Activated naive CD8-positive, alpha-beta T cell treated with anti-CD3 and anti-CD28 coated beads for 36 hours (primary cell): ENCODE data around the gene CD200. TPM values are rescaled to one million over a fixed set of nuclear protein-coding genes. Genes with fewer than 3 reads are reported as not detected.

ENCODE experiments used
- DNase-seq: peaks from one replicate; pipeline ENCODE4 v3.0.0; 2021
- H3K27ac Mint-ChIP-seq: one replicate; pipeline ENCODE4 v1.8.0; 2022; ENCODE audit warnings: mild to moderate bottlenecking, moderate library complexity, mixed read lengths
- H3K27me3 Mint-ChIP-seq: one replicate; pipeline ENCODE4 v1.8.0; 2022; ENCODE audit warnings: mild to moderate bottlenecking, mixed read lengths
- H3K36me3 Mint-ChIP-seq: one replicate; pipeline ENCODE4 v1.8.0; 2021; ENCODE audit warnings: mild to moderate bottlenecking, mixed read lengths
- H3K4me1 Mint-ChIP-seq: one replicate; pipeline ENCODE4 v1.8.0; 2021; ENCODE audit warnings: mixed read lengths
- H3K4me3 Mint-ChIP-seq: one replicate; pipeline ENCODE4 v1.8.0; 2022; ENCODE audit warnings: mild to moderate bottlenecking, moderate library complexity, mixed read lengths
- H3K9me3 Mint-ChIP-seq: one replicate; pipeline ENCODE4 v1.8.0; 2022; ENCODE audit warnings: mixed read lengths
- total RNA-seq, 2 experiments: library from RNA; stranded (reverse); gene quantifications; one replicate each; pipeline ENCODE4 v1.2.3, GENCODE V29; 2021

Gene CD200, protein sequence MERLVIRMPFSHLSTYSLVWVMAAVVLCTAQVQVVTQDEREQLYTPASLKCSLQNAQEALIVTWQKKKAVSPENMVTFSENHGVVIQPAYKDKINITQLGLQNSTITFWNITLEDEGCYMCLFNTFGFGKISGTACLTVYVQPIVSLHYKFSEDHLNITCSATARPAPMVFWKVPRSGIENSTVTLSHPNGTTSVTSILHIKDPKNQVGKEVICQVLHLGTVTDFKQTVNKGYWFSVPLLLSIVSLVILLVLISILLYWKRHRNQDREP
- total RNA-seq, result 10 to 100 TPM; 32.7 to 33.6 TPM

DNA sequence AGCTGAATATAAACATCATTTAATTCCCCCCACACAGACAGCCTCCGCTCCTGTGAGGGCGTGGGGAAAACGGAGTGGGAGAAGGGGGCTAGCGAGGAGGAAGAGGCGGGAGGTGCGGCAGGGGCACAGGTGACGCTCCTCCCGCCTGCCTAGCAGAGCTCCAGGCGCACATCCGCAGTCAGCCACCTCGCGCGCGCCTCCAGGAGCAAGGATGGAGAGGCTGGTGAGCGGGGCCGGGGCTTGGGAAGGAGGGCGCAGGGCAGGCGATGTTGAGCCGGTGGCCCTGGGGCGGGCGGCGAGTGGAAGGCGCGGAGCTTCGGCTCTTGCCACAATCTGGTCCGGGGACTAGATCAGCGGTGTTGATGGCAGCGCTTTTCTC, at the start of gene CD200:
Gene CD200, plus strand, starts transcription at position 155 of the 379 bp plus-strand sequence. Its CDS starts 57 bp downstream, at position 212.
- peak; percentile 68 for DNase-seq
- peak within 1 kb of the TSS; percentile 84 for H3K27ac Mint-ChIP-seq
- H3K4me1 Mint-ChIP-seq, result peaks cover 37% of the 10 kb centered on the region
- H3K4me3 Mint-ChIP-seq, result peak within 1 kb of the TSS; percentile 87
- peaks cover 31% of the 10 kb centered on the region for H3K36me3 Mint-ChIP-seq
- H3K9me3 Mint-ChIP-seq, result no peaks in the 10 kb centered on the region
- H3K27me3 Mint-ChIP-seq, result no peaks in the 10 kb centered on the region

DNA sequence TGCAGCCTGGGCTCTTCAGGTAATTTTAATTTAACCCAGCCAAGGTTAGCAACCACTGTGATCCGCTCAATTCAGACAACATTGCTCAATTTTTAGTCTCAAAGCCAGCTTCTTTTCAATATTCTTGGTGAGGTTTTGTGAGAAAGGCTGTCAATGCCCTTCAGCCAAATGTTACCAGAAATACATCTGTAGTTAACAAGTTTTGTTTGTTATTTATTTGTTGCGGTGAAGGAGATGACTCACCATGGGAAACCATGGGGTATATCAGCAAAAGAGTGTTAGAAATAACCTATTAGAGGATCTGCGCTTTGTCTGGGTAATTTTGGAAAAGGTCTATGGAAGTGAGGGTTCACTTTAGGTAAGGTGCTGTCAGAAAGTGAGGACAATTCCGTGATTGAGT, 43.9 kb upstream of the CD200 start:
- Mint-ChIP-seq H3K9me3 (no peaks in the 10 kb centered on the region), H3K4me3 (no peak overlapping the region), H3K4me1 (peaks cover 19% of the 10 kb centered on the region), H3K27ac (no peak overlapping the region), H3K27me3 (no peaks in the 10 kb centered on the region), H3K36me3 (no peaks in the 10 kb centered on the region)
- DNase-seq, result no peak

DNA sequence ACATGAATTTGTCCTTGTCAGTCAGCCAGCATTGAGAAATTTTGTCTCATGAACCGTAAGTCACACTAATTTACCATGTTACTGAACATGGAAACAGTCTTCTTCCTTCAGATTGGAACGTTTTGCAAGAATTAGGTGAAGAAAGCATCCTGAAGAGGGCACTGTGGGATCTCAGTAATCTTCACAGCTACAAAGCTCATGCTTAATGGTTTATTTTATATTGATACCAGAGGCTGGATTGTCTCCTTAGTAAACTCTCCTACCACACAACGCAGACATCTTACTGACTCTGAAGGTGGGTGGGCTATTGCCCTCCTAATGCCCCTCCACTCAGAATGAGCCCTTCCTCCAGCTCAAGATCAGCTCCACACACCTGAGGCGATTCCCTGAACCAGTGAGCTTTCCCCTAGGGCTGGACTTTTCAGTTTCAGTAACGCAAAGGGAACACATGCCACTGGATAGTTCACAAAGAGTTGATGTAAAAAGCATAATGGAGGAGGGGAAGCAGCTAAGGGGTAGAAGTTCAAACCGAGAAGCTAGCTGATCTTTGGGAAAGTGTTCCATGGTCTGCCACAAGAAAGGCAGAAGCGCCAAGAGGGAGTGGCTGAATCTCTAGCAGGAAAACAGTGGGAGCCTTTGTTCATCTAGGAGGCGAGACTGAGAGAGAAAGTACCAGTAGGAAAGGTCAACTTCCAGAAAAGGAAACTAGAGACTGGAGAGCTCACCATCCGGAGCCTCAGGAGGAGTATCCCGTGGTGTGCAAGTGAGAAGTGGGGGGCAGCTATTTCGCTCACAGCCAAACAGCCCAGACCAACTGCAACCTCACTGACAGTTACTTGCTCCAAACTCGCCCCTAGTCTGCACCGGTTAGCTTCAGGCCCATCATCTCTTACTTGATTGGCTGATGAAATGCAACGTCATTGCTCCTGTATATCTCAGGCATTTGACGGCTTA, 39.3 kb upstream of the CD200 start, which contains the start of gene SLC9C1:
Gene SLC9C1, minus strand, starts transcription at position 849 of the 954 bp plus-strand sequence. CDS start 7,425 bp downstream, outside the sequence.
- no peaks in the 10 kb centered on the region for H3K27me3 Mint-ChIP-seq
- peak within 1 kb of the TSS; percentile 73 for H3K4me3 Mint-ChIP-seq
- H3K27ac Mint-ChIP-seq, result peak within 1 kb of the TSS; percentile 77
- peaks cover 31% of the 10 kb centered on the region for H3K4me1 Mint-ChIP-seq
- DNase-seq, result no peak
- H3K36me3 Mint-ChIP-seq, result no peaks in the 10 kb centered on the region
- H3K9me3 Mint-ChIP-seq, result no peaks in the 10 kb centered on the region

DNA sequence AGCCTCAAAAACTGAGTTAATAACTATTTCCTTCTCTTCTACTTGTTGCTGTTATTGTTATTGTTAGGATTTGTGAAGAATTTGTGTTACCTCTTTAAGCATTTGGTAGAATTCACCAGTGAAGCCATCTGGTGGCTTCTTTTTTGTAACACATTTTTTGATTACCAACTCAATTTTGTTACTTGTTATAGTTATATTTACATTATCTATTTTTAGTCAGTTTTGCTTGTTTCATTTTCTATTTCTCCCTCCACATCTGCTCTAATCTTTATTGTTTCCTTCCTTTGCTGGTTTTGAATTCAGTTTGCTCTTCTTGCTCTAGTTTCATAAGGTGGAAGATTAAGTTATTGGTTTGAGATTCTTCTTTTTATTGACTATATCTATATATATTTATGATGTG, 35.2 kb upstream of the CD200 start:
- H3K36me3 Mint-ChIP-seq, result peaks cover 2% of the 10 kb centered on the region
- H3K4me3 Mint-ChIP-seq, result no peak overlapping the region
- no peaks in the 10 kb centered on the region for H3K9me3 Mint-ChIP-seq
- H3K27me3 Mint-ChIP-seq, result no peaks in the 10 kb centered on the region
- H3K4me1 Mint-ChIP-seq, result peaks cover 40% of the 10 kb centered on the region
- no peak for DNase-seq
- H3K27ac Mint-ChIP-seq, result peak overlapping the region; percentile 67

DNA sequence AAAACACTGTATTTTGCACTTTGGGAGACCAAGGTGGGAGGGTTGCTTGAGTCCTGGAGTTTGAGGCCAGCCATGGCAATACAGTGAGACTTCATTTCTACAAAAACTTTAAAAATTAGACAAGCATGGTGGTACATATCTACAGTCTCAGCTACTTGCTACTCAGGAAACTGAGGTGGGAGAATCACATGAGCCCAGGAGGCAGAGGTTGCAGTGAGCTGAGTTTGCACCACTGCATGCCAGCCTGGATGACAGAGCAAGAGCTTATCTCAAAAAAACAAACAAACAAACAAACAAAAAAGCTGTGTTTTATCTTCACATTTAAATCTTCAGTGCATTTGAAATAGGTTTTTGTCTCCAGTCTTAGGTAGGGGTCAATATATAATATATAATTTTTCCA, 34.2 kb upstream of the CD200 start:
- Mint-ChIP-seq H3K4me1 (peaks cover 33% of the 10 kb centered on the region), H3K27ac (no peak overlapping the region), H3K9me3 (no peaks in the 10 kb centered on the region), H3K27me3 (no peaks in the 10 kb centered on the region), H3K36me3 (peaks cover 2% of the 10 kb centered on the region), H3K4me3 (no peak overlapping the region)
- no peak for DNase-seq

DNA sequence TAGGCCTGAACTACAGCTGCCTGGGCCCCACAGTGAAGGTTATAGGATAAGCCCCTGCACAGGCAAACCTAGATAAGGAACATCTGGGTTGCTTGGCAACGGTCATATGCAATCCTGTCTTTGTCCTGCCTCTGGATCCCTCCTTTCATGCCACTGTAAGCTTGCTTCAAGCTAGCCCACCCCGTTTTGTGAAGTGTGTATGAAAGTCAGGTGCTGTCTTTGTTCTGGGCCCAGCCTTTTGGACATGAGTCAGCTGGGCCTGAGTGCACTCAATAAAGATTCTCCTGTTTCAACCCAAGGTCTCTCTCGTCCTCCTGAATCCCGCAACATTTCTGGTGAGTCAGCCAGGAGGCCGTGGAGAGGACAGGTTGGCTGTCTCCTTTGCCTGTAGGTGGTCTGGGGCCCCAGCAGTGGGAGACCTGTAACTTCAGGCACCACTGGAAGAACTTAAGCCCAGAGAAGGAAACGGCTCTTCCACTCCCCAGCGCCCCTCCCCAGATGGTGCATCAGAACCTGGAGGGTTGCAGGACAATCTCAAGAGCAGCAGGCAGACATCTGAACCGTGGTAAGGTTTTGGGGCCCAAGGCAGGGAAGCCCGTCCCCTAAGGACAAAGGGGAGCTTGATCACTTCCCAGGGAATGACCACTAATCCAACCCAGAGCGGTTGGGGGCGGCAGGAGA, 30.7 kb upstream of the CD200 start:
- no peaks in the 10 kb centered on the region for H3K27me3 Mint-ChIP-seq
- no peak overlapping the region for H3K4me3 Mint-ChIP-seq
- no peak for DNase-seq
- H3K4me1 Mint-ChIP-seq, result peaks cover 20% of the 10 kb centered on the region
- H3K27ac Mint-ChIP-seq, result no peak overlapping the region
- no peaks in the 10 kb centered on the region for H3K9me3 Mint-ChIP-seq
- peaks cover 2% of the 10 kb centered on the region for H3K36me3 Mint-ChIP-seq

DNA sequence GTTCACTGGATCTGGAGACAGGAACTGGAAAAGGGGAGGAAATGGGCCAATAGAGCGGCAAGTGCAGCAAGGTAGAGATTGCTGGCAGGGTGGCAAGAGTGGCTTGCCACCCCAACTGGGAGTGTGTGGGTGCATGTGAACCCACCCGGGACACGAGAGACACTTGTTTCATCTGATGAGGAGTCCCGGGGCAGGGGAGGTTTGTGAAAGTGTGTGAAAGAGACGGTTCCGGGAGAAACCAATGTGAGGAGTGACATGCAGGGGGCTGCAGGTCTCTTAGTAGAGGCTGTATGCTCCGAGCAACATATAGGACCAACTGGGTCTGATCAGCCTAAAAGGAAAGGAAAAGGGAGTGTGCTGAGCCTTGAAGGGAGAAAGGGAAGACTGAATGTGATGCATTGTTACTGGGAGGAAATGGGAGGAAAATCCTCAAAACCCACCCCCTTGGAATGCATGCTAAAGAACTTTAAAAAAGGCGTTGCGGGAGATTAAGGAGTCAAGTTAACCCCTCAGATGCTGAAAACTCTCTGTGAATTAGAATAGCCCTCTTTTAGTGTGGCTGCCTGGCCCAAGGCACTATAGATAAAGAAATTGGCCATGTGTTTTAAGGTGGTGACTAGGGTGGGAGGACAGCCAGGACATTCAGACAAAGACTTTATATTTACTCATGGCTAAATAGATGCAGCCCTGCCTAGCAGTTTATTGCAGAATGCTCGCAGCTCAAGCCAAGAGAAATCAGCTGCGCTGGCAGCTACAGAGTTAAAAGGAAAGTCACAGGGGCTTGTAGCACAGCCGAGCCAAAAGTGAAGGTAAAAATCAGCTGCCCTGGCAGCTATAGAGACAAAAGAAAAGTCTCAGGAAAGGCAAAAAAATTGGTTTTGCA, 29.8 kb upstream of the CD200 start:
- Mint-ChIP-seq H3K4me1 (peaks cover 14% of the 10 kb centered on the region), H3K4me3 (no peak overlapping the region), H3K36me3 (peaks cover 2% of the 10 kb centered on the region), H3K9me3 (no peaks in the 10 kb centered on the region), H3K27ac (no peak overlapping the region), H3K27me3 (no peaks in the 10 kb centered on the region)
- DNase-seq, result no peak

DNA sequence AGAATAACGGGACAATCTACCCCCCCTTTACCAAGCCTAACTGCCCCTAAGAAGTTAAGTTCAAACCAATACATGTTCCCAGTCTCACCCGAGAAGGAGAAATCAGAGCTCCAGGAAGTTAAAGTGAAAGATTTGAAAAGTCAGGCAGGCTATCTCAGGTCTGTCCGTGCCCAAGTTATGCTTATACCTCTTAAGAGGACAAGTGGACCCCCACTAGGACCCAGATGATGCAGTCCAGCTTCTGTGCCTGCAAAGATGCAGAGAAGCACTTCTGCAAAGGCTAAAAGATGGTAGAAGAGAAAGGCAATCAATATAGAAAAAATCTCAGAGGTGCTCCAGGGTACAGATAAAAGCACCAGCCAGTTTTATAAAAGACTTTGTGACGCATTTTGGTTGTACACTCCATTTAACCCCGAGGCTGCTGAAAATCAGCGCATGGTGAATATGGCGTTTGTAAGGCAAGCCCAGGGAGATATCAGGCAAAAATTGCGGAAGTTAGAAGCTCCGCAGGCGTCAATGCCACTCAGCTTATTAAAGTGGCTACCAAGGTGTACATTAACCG, 29.1 kb upstream of the CD200 start:
- Mint-ChIP-seq H3K4me3 (no peak overlapping the region), H3K9me3 (no peaks in the 10 kb centered on the region), H3K4me1 (peaks cover 6% of the 10 kb centered on the region), H3K27ac (no peak overlapping the region), H3K36me3 (peaks cover 2% of the 10 kb centered on the region), H3K27me3 (no peaks in the 10 kb centered on the region)
- no peak for DNase-seq

DNA sequence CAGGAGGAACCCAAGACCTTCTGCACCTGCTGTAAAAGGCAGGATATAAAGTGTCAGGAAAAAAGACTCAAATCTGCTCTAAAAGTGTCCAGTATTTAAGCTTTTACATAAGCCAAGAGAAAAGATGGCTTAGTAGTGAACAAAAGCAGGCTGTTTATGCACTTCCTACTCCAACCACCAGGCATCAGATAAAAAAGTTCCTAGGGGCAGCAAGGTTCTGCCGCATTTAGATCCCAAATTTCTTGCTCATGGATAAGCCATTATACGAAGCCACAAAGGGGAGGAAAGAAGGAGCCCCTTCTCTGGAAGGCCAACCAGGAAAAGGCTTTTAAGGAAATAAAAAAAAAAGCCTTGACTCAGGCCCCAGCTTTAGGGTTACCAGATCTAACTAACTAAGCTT, 28.3 kb upstream of the CD200 start:
- Mint-ChIP-seq H3K36me3 (peaks cover 2% of the 10 kb centered on the region), H3K27ac (no peak overlapping the region), H3K4me1 (peaks cover 5% of the 10 kb centered on the region), H3K27me3 (no peaks in the 10 kb centered on the region), H3K9me3 (no peaks in the 10 kb centered on the region), H3K4me3 (no peak overlapping the region)
- no peak for DNase-seq

DNA sequence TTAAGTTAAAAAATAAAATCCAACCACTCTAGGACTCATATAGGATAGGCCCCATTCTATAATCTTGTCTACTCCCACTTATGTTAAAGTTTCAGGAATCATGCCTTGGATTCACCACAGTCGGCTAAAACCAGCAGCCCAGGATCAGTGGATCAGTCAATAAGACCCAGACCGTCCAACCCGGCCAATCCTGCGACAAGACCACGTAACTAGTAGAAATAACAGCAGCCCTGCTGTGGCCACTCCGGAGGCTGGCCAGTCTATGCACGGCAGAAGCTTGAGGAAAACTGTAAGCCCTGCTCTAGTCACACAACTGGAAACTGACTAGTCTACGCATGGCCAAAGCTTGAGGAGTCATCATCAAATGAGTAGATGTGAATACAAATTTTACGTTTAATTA, 26.1 kb upstream of the CD200 start:
- Mint-ChIP-seq H3K4me3 (no peak overlapping the region), H3K36me3 (peaks cover 2% of the 10 kb centered on the region), H3K27me3 (no peaks in the 10 kb centered on the region), H3K9me3 (no peaks in the 10 kb centered on the region), H3K4me1 (peaks cover 4% of the 10 kb centered on the region), H3K27ac (no peak overlapping the region)
- DNase-seq, result no peak

DNA sequence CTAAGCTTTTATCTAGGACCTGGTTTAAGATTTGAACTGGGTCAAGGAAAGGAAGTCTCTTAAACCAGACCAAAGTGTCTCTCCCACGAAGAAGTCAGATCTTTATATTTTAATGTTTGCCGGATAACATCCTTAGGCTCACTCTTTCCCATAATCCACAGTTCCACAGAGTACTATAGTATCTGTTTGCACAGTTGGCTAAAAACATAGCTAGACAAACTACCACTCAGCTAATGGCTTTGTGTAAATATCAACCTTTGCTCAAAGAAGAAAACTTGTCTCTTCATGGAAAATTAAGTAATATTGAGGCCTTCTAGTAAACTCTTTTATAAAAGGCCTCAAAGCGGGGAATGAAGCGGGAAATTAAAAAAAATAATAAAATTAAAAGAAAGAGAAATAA, 25.4 kb upstream of the CD200 start:
- no peak for DNase-seq

DNA sequence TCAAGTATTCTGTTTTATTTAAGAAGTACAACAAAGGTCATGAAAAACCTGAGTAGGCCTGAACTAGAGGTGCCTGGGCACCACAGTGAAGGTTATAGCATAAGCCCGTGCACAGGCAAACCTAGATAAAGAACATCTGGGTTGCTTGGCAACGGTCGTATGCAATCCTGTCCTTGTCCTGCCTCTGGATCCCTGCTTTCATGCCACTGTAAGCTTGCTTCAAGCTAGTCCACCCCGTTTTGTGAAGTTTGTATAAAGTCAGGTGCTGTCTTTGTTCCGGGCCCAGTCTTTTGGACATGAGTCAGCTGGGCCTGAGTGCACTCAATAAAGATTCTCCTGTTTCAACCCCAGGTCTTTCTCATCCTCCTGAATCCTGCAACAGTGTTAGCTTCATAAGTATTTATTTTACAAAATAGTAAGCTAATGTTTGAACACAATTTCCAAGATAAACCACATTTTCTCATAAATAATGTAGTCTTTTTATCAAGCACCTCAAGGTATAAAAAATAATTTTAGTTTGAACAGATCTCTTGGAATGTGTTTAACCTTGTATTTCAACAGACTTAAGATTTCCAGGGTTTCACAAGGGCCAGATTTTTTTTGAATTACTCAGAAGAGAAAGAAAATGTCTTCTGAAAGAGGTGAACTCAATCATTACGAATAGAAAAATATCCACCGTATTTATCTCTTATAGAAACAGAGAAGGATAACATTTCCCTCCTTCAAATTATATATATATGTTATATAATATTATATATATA, 24.6 kb upstream of the CD200 start:
- H3K36me3 Mint-ChIP-seq, result no peaks in the 10 kb centered on the region
- H3K9me3 Mint-ChIP-seq, result no peaks in the 10 kb centered on the region
- no peaks in the 10 kb centered on the region for H3K27me3 Mint-ChIP-seq
- no peak overlapping the region for H3K4me3 Mint-ChIP-seq
- no peak overlapping the region for H3K27ac Mint-ChIP-seq
- H3K4me1 Mint-ChIP-seq, result no peaks in the 10 kb centered on the region
- DNase-seq, result no peak

More for the DNA sequence above, 25.4 kb upstream of the CD200 start:
- H3K4me3 Mint-ChIP-seq, result no peak overlapping the region
- H3K27ac Mint-ChIP-seq, result no peak overlapping the region
- no peaks in the 10 kb centered on the region for H3K4me1 Mint-ChIP-seq
- H3K9me3 Mint-ChIP-seq, result no peaks in the 10 kb centered on the region
- H3K36me3 Mint-ChIP-seq, result no peaks in the 10 kb centered on the region
- no peaks in the 10 kb centered on the region for H3K27me3 Mint-ChIP-seq

DNA sequence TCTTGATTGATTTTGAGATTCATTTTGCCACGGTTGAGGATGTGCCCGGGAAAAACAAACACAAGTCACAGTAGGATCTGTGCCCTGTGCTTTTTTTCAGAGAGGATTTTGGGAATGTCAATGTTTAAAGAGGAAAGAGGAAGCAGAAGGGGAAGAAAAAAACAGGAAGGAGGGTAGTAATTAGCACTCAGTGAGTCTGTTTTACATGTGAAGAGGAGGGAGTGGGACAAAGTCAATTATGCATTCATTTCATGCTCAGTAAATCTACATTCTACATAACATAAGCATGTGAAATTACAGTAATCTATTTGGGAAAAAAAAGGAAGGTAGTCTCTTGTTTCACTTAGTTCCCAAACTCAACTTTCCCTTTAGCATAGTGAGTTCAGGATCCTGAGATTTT, 18.3 kb upstream of the CD200 start:
- Mint-ChIP-seq H3K4me1 (no peaks in the 10 kb centered on the region), H3K27ac (no peak overlapping the region), H3K36me3 (peaks cover 3% of the 10 kb centered on the region), H3K9me3 (peaks cover 7% of the 10 kb centered on the region), H3K27me3 (no peaks in the 10 kb centered on the region), H3K4me3 (no peak overlapping the region)
- DNase-seq, result no peak
